ENCODE measurements around the gene SRF. TPM values are rescaled to one million over a fixed set of nuclear protein-coding genes. Genes with fewer than 3 reads are reported as not detected.

The SRF gene
- total RNA-seq, 2 experiments from 2014 or later, result 34.5 to 35.4 TPM

GRCh38 chr6:43146709-43147688 lies 24.1 kb upstream of the SRF start:
- H3K36me3 Mint-ChIP-seq (ENCODE audit: low read depth), result no peaks in the 10 kb centered on the region
- CTCF ChIA-PET, result no interaction called here
- no peak overlapping the region for H3K27ac Mint-ChIP-seq
- POLR2A ChIA-PET, result interaction anchor here (0.9 kb wide), 2 partner anchors 12 to 257 kb away, joined by 3 to 4 read pairs; a partner anchor contains a TSS
- no peaks in the 10 kb centered on the region for H3K27me3 Mint-ChIP-seq
- TF ChIP-seq CTCF (IDR thresholded peaks at IDR 0.05), result no peak
- peaks cover 18% of the 10 kb centered on the region for H3K4me1 Mint-ChIP-seq (ENCODE audit: low read depth)
- no peak overlapping the region for H3K4me3 Mint-ChIP-seq
- intact Hi-C loops (cut with micrococcal nuclease), result no loop called here
- no peaks in the 10 kb centered on the region for H3K9me3 Mint-ChIP-seq
- DNase-seq (no peak), ATAC-seq (no peak)

GRCh38 chr6:43147691-43148477 lies 23.2 kb upstream of the SRF start:
- CTCF ChIA-PET, result no interaction called here
- no peaks in the 10 kb centered on the region for H3K27me3 Mint-ChIP-seq
- intact Hi-C loops (cut with micrococcal nuclease), result no loop called here
- ATAC-seq, result no peak
- no peak for TF ChIP-seq CTCF (IDR thresholded peaks at IDR 0.05)
- no peaks in the 10 kb centered on the region for H3K36me3 Mint-ChIP-seq (ENCODE audit: low read depth)
- H3K4me3 Mint-ChIP-seq, result no peak overlapping the region
- POLR2A ChIA-PET, result interaction anchor here (0.9 kb wide), 1 partner anchor 11 kb away, joined by 4 read pairs; no protein-coding TSS in a partner anchor
- H3K27ac Mint-ChIP-seq, result no peak overlapping the region
- no peaks in the 10 kb centered on the region for H3K9me3 Mint-ChIP-seq
- no peak for DNase-seq
- H3K4me1 Mint-ChIP-seq (ENCODE audit: low read depth), result peaks cover 9% of the 10 kb centered on the region

GRCh38 chr6:43149265-43149664 lies 21.8 kb upstream of the SRF start:
- Mint-ChIP-seq H3K4me3 (no peak overlapping the region), H3K9me3 (no peaks in the 10 kb centered on the region), H3K27me3 (no peaks in the 10 kb centered on the region), H3K36me3 (ENCODE audit: low read depth) (no peaks in the 10 kb centered on the region), H3K27ac (peak overlapping the region; percentile 7), H3K4me1 (ENCODE audit: low read depth) (no peaks in the 10 kb centered on the region)
- ChIA-PET POLR2A (interaction anchor here (1.1 to 1.5 kb wide), 2 partner anchors 14 to 24 kb away, joined by 3 read pairs; no protein-coding TSS in a partner anchor), CTCF (interaction anchor here (1.6 kb wide), 1 partner anchor 10 kb away, joined by 3 read pairs; no protein-coding TSS in a partner anchor)
- DNase-seq, result no peak
- intact Hi-C loops (cut with micrococcal nuclease), result no loop called here
- no peak for TF ChIP-seq CTCF (IDR thresholded peaks at IDR 0.05)
- ATAC-seq, result no peak

GRCh38 chr6:43150051-43150751 lies 20.9 kb upstream of the SRF start:
- no peak overlapping the region for H3K27ac Mint-ChIP-seq
- no peak for TF ChIP-seq CTCF (IDR thresholded peaks at IDR 0.05)
- no peaks in the 10 kb centered on the region for H3K36me3 Mint-ChIP-seq (ENCODE audit: low read depth)
- ATAC-seq (no peak), DNase-seq (no peak)
- no peaks in the 10 kb centered on the region for H3K27me3 Mint-ChIP-seq
- H3K9me3 Mint-ChIP-seq, result no peaks in the 10 kb centered on the region
- intact Hi-C loops (cut with micrococcal nuclease), result no loop called here
- no peak overlapping the region for H3K4me3 Mint-ChIP-seq
- POLR2A ChIA-PET, result interaction anchor here (1.5 kb wide), 1 partner anchor 13 kb away, joined by 3 read pairs; no protein-coding TSS in a partner anchor
- CTCF ChIA-PET, result interaction anchor here (1.6 kb wide), 1 partner anchor 9 kb away, joined by 3 read pairs; no protein-coding TSS in a partner anchor
- H3K4me1 Mint-ChIP-seq (ENCODE audit: low read depth), result no peaks in the 10 kb centered on the region

Data from activated CD8-positive, alpha-beta T cell treated with anti-CD3 and anti-CD28 coated beads for 36 hours (primary cell).